PC-9 (cell line): ENCODE measurements around the gene MVD. TPM values are rescaled to one million over a fixed set of nuclear protein-coding genes. Genes with fewer than 3 reads are reported as not detected.

Source experiments
- BruUV-seq: library from RNA; stranded (reverse); fragments of 400-500 nt; replicated peaks from 2 replicates; lab custom pipeline; 2021; lab: Mats Ljungman, UMichigan
- CTCF ChIA-PET: fragments of 300-600 bp; sonication (Branson Sonifier 250); formaldehyde crosslinking; loops from one replicate; lab custom pipeline; 2022; ENCODE audit warnings: antibody characterized with exemption; lab: Charles Lee
- POLR2A ChIA-PET: fragments of 300-600 bp; sonication (Branson Sonifier 250); formaldehyde crosslinking; loops from one replicate; lab custom pipeline; 2022; ENCODE audit warnings: antibody characterized with exemption; ENCODE audit not compliant: unreplicated experiment; lab: Charles Lee
- DNase-seq, 2 experiments: peaks; one replicate each; pipeline versions ENCODE4 v3.0.0 to v3.0.0-alpha.2; 2015 to 2022; ENCODE audit warnings: mixed read lengths in 1 of 2
- H2AFZ ChIP-seq: fragments of 200-600 bp; sonication (generic); 2 replicates; pipeline ENCODE4 v1.8.1; 2017; ENCODE audit warnings: antibody characterized with exemption
- H3F3A ChIP-seq: fragments of 200-600 bp; sonication (generic); 2 replicates; pipeline ENCODE4 v1.8.1; 2017; ENCODE audit warnings: antibody characterized with exemption, mild to moderate bottlenecking, low read depth; ENCODE audit not compliant: insufficient read depth
- H3K27ac ChIP-seq: fragments of 200-600 bp; sonication (generic); 2 replicates; pipeline ENCODE4 v1.6.1; 2016; ENCODE audit warnings: mixed run types
- H3K27me3 ChIP-seq: fragments of 200-600 bp; sonication (generic); 2 replicates; pipeline ENCODE4 v1.6.1; 2016; ENCODE audit warnings: low read depth, mixed run types; ENCODE audit not compliant: insufficient read depth
- H3K36me3 ChIP-seq: fragments of 200-600 bp; sonication (generic); 2 replicates; pipeline ENCODE4 v1.6.1; 2016; ENCODE audit warnings: low read depth, mixed run types
- H3K4me1 ChIP-seq: fragments of 200-600 bp; sonication (generic); replicated peaks from 2 replicates; pipeline ENCODE4 v1.6.1; 2016; ENCODE audit warnings: mixed run types; ENCODE audit not compliant: insufficient read depth
- H3K4me2 ChIP-seq: fragments of 200-600 bp; sonication (generic); 2 replicates; pipeline ENCODE4 v1.6.1; 2017; ENCODE audit warnings: mixed run types
- H3K4me3 ChIP-seq: fragments of 200-600 bp; sonication (generic); 2 replicates; pipeline ENCODE4 v1.6.1; 2016; ENCODE audit warnings: mixed run types
- H3K79me2 ChIP-seq: fragments of 200-600 bp; sonication (generic); 2 replicates; pipeline ENCODE4 v1.6.1; 2017; ENCODE audit warnings: low read depth, mixed run types
- H3K9me2 ChIP-seq: fragments of 200-600 bp; sonication (generic); 2 replicates; pipeline ENCODE4 v1.8.1; 2017; ENCODE audit warnings: mild to moderate bottlenecking; ENCODE audit not compliant: insufficient read depth
- H3K9me3 ChIP-seq: fragments of 200-600 bp; sonication (generic); 2 replicates; pipeline ENCODE4 v1.8.1; 2016; ENCODE audit warnings: low read depth; ENCODE audit not compliant: insufficient read depth
- H4K20me1 ChIP-seq: fragments of 200-600 bp; sonication (generic); 2 replicates; pipeline ENCODE4 v1.8.1; 2017; ENCODE audit not compliant: insufficient read depth
- CTCF ChIP-seq: fragments of 200-600 bp; sonication (generic); conservative IDR thresholded peaks from 2 replicates; pipeline ENCODE4 v1.6.1; 2017; ENCODE audit warnings: mixed run types, antibody characterized with exemption, mild to moderate bottlenecking, moderate library complexity
- EZH2 ChIP-seq: fragments of 200-600 bp; sonication (generic); IDR thresholded peaks from 2 replicates; pipeline ENCODE4 v1.8.0; 2017; ENCODE audit warnings: antibody characterized with exemption, low read depth
- intact Hi-C: fragments of 100-400 bp; cut with micrococcal nuclease; formaldehyde crosslinking; loops from one replicate; pipeline ENCODE4 v1.10.0; 2022; ENCODE audit not compliant: unreplicated experiment
- total RNA-seq: library from RNA; stranded (reverse); gene quantifications from 2 replicates; pipeline ENCODE4 v1.2.3, GENCODE V29; 2021

MVD gene
- total RNA-seq, 1 experiment from 2014 or later, result 168 TPM

- Histone ChIP-seq H3K36me3 (no peaks in the 10 kb centered on the region), H3K9me3 (no peaks in the 10 kb centered on the region), H3K9me2 (no peaks in the 10 kb centered on the region), H3K4me2 (no peak overlapping the region), H3K27me3 (no peaks in the 10 kb centered on the region), H3F3A (no peaks in the 10 kb centered on the region), H3K4me3 (no peak overlapping the region), H3K79me2 (no peaks in the 10 kb centered on the region), H3K4me1 (no peaks in the 10 kb centered on the region), H3K27ac (no peak overlapping the region), H4K20me1 (peaks cover 16% of the 10 kb centered on the region), H2AFZ (no peak overlapping the region)
- TF ChIP-seq EZH2, result no peak
- TF ChIP-seq CTCF, result no peak
- no TSS peak for BruUV-seq
- intact Hi-C loops, result no loop called here
- DNase-seq, result peak in 1 of 2 experiments; percentile 15
- ChIA-PET POLR2A (no interaction called here), CTCF (no interaction called here)
Measured at GRCh38 chr16:88616320-88616719, 46.6 kb downstream of the MVD start.

GRCh38 chr16:88614818-88615580, 47.9 kb downstream of the MVD start:
- peaks cover 23% of the 10 kb centered on the region for H4K20me1 ChIP-seq
- H3K4me1 ChIP-seq, result no peaks in the 10 kb centered on the region
- H3K9me2 ChIP-seq, result no peaks in the 10 kb centered on the region
- CTCF ChIA-PET, result no interaction called here
- POLR2A ChIA-PET, result no interaction called here
- no TSS peak for BruUV-seq
- H3K27ac ChIP-seq, result no peak overlapping the region
- H3K4me2 ChIP-seq, result no peak overlapping the region
- no peak overlapping the region for H3K4me3 ChIP-seq
- DNase-seq, result peak in 1 of 2 experiments; percentile 11
- no peaks in the 10 kb centered on the region; the same call in 1 of the 2 replicates for H3K36me3 ChIP-seq
- H3F3A ChIP-seq, result no peaks in the 10 kb centered on the region
- no peaks in the 10 kb centered on the region for H3K79me2 ChIP-seq
- H2AFZ ChIP-seq, result no peak overlapping the region
- H3K27me3 ChIP-seq, result no peaks in the 10 kb centered on the region
- intact Hi-C loops, result no loop called here
- no peaks in the 10 kb centered on the region for H3K9me3 ChIP-seq
- TF ChIP-seq CTCF (no peak), EZH2 (no peak)

GRCh38 chr16:88613911-88614817, 48.7 kb downstream of the MVD start:
- ChIA-PET CTCF (no interaction called here), POLR2A (no interaction called here)
- no peaks in the 10 kb centered on the region for H3K27me3 ChIP-seq
- H3K4me3 ChIP-seq, result no peak overlapping the region
- BruUV-seq, result no TSS peak
- H3K79me2 ChIP-seq, result no peaks in the 10 kb centered on the region
- H3K27ac ChIP-seq, result no peak overlapping the region
- peaks cover 26% of the 10 kb centered on the region for H4K20me1 ChIP-seq
- intact Hi-C loops, result no loop called here
- no peaks in the 10 kb centered on the region; the same call in 1 of the 2 replicates for H3K36me3 ChIP-seq
- H3K4me1 ChIP-seq, result no peaks in the 10 kb centered on the region
- TF ChIP-seq CTCF (no peak), EZH2 (no peak)
- DNase-seq, result peak in 1 of 2 experiments; percentile 23
- H3K4me2 ChIP-seq, result no peak overlapping the region
- no peaks in the 10 kb centered on the region for H3F3A ChIP-seq
- H2AFZ ChIP-seq, result no peak overlapping the region
- H3K9me3 ChIP-seq, result no peaks in the 10 kb centered on the region
- no peaks in the 10 kb centered on the region for H3K9me2 ChIP-seq
